BE2C (cell line): ENCODE data around the gene FAM168B.
"Not testable (repeated sequence)": the region's sequence is repeated elsewhere in the genome, so short reads cannot be mapped to it uniquely, and the experiment has no call there.

Source experiments
- DNase-seq: peaks from one replicate; pipeline ENCODE4 v3.0.0-alpha.2; 2020
- H3K27me3 ChIP-seq: fragments of 250-450 bp; sonication (Bioruptor Pico); 2 replicates; pipeline ENCODE4 v1.5.1; 2020; ENCODE audit warnings: mild to moderate bottlenecking
- H3K36me3 ChIP-seq: fragments of 250-450 bp; sonication (Bioruptor Pico); 2 replicates; pipeline ENCODE4 v1.5.1; 2020; ENCODE audit warnings: mild to moderate bottlenecking
- H3K4me1 ChIP-seq: fragments of 250-450 bp; sonication (Bioruptor Pico); 2 replicates; pipeline ENCODE4 v1.5.1; 2020
- H3K4me3 ChIP-seq: 2 replicates; pipeline ENCODE4 v1.5.1; 2011; ENCODE audit warnings: low read depth, low read length
- H3K9me3 ChIP-seq: fragments of 250-450 bp; sonication (Bioruptor Pico); 2 replicates; pipeline ENCODE4 v1.5.1; 2020
- TF ChIP-seq, protein P1 (sequence below): IDR thresholded peaks from 2 replicates; pipeline ENCODE4 v1.5.1; 2012; ENCODE audit warnings: mild to moderate bottlenecking, low read depth, low read length

FAM168B gene

DNA sequence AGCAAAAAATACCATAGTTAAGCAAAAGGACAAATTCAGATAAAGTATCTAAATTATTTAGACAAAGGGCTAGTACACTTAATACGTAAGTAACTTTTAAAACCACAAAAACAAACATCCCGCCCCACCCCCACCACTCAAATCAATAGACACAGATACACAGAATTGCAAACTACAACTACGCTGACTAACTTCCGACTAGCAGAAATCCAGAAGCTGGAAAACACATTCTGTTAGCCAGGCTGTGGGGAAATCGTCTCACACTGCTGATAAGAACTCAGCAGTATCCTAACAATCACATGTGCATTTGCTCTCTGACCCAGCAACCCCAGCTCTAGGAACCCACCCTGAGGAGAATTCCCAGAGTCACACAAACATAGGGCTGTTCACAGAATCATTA, 16.6 kb downstream of the FAM168B start:
- H3K27me3 ChIP-seq, result no peaks in the 10 kb centered on the region
- no peak overlapping the region for H3K4me3 ChIP-seq
- no peaks in the 10 kb centered on the region for H3K9me3 ChIP-seq
- no peaks in the 10 kb centered on the region for H3K4me1 ChIP-seq
- TF ChIP-seq, protein P1, sequence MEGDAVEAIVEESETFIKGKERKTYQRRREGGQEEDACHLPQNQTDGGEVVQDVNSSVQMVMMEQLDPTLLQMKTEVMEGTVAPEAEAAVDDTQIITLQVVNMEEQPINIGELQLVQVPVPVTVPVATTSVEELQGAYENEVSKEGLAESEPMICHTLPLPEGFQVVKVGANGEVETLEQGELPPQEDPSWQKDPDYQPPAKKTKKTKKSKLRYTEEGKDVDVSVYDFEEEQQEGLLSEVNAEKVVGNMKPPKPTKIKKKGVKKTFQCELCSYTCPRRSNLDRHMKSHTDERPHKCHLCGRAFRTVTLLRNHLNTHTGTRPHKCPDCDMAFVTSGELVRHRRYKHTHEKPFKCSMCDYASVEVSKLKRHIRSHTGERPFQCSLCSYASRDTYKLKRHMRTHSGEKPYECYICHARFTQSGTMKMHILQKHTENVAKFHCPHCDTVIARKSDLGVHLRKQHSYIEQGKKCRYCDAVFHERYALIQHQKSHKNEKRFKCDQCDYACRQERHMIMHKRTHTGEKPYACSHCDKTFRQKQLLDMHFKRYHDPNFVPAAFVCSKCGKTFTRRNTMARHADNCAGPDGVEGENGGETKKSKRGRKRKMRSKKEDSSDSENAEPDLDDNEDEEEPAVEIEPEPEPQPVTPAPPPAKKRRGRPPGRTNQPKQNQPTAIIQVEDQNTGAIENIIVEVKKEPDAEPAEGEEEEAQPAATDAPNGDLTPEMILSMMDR, result no peak
- DNase-seq, result no peak
- H3K36me3 ChIP-seq, result peaks cover 24% of the 10 kb centered on the region

DNA sequence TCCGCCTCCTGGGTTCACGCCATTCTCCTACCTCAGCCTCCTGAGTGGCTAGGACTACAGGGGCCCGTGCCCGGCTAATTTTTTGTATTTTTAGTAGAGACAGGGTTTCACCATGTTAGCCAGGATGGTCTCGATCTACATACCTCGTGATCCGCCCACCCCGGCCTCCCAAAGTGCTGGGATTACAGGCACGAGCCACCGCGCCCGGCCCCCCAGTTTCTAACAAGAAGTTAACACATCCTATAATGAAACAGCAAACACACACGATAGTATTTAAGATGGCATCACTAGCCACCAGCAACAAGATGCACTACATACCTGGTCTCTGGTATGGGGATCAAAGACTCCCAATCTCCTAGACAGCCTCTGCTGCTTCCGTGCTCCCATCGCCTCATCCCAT, 17.7 kb downstream of the FAM168B start:
- not testable (repeated sequence) for H3K9me3 ChIP-seq, H3K4me3 ChIP-seq, H3K4me1 ChIP-seq, H3K27me3 ChIP-seq, DNase-seq
- H3K36me3 ChIP-seq, result peaks cover 26% of the 10 kb centered on the region

DNA sequence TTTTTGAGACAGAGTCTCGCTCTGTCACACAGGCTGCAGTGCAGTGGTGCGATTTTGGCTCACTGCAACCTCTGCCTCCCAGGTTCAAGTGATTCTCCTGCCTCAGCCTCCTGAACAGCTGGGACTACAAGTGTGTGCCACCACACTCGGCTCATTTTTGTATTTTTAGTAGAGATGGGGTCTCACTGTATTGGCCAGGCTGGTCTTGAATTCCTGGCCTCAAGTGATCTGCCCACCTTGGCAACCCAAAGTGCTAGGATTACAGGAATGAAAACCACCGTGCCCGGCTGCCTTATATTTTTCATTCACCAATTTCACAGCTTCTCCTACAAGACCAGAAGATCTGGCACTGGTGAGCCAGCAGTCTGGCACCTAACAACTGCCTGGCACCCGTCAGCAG, 25.1 kb downstream of the FAM168B start:
- H3K4me3 ChIP-seq, DNase-seq, H3K4me1 ChIP-seq, H3K9me3 ChIP-seq, H3K27me3 ChIP-seq: not testable (repeated sequence)
- H3K36me3 ChIP-seq, result peaks cover 17% of the 10 kb centered on the region

DNA sequence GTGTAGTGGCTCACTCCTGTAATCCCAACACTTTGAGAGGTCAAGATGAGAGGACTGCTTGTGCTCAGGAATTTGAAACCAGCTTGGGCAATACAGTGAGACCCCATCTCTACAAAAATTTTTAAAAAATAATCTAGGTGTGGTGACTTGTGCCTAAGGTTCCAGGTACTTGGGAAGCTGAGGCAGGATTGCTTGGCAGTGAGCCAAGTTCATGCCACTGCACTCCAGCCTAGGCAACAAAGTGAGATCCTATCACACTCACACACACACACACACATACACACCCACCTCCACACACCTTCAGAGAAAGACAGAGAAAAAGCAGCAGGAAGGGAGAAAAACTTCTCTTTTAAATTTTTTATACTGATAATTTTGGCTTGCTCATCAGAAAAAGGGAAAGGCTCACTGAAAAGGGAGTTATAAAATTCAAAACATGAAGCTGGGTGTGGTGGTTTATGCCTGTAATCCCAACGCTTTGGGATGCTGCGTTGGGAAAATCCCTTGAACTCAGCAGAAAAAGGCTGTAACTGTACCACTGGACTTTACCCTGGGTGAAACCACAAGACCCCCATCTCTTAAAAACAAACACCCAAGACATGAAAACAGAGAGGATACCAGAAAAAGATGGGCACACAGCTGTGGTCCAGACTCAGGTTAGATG, 25.7 kb downstream of the FAM168B start:
- H3K9me3 ChIP-seq, result no peaks in the 10 kb centered on the region

DNA sequence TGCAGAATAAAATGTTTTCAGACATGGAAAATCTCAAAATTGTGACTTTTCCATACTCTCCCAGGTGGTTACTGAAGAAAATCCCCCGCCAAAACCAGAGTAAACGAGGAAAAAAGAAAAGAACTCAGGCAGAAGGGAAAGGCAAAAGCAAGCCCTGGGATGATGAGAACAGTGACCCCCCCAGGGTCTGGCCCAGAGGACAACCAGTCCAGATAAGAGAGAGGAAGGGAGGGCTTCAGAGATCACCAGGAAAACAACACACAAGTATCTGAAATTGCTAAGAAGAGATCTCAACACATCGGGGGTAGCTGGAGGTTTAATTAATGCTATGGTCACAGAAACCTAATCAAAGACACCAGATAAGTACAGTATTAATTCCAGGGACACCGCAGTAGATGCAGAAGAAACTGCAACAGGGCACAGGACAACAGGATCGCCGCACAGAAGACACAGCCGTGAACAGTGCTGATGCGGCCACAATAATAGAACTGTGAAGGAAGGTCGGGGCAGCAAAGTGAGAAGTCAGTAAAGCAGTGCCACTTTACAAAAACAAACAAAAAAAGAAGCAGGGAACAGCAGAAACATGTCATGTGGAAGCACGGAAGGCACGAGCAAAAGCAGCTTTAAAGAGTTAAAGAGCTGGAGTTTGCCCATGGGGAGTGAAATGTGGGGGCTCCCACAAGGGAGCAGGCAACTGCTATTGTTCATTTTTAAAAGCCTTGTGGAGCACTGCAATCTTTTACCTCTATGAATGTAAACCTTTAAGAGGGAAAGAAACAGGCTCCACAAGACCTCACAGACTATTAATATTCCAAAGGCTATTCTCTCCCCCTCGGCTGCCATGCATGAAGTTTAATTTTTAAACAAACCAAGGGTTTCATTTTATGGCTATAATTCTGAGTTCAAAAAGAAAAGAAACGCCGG, 28.4 kb downstream of the FAM168B start:
- Histone ChIP-seq H3K9me3 (no peaks in the 10 kb centered on the region), H3K4me3 (no peak overlapping the region), H3K36me3 (peaks cover 7% of the 10 kb centered on the region), H3K27me3 (no peaks in the 10 kb centered on the region), H3K4me1 (no peaks in the 10 kb centered on the region)
- TF ChIP-seq, protein P1, result no peak
- no peak for DNase-seq

More for the DNA sequence above, 25.7 kb downstream of the FAM168B start:
- no peaks in the 10 kb centered on the region for H3K4me1 ChIP-seq
- no peaks in the 10 kb centered on the region for H3K27me3 ChIP-seq
- DNase-seq, result no peak
- peaks cover 17% of the 10 kb centered on the region for H3K36me3 ChIP-seq
- H3K4me3 ChIP-seq, result no peak overlapping the region
- TF ChIP-seq, protein P1, result no peak

- no peak overlapping the region for H3K4me3 ChIP-seq
- H3K9me3 ChIP-seq, result no peaks in the 10 kb centered on the region
- H3K27me3 ChIP-seq, result no peaks in the 10 kb centered on the region
- no peaks in the 10 kb centered on the region for H3K4me1 ChIP-seq
- TF ChIP-seq, protein P1, result no peak
- no peak for DNase-seq
- peaks cover 4% of the 10 kb centered on the region for H3K36me3 ChIP-seq
Measured at GRCh38 chr2:131063501-131064283, 29.6 kb downstream of the FAM168B start.
